ENCODE results near the gene PLLP.

DNA sequence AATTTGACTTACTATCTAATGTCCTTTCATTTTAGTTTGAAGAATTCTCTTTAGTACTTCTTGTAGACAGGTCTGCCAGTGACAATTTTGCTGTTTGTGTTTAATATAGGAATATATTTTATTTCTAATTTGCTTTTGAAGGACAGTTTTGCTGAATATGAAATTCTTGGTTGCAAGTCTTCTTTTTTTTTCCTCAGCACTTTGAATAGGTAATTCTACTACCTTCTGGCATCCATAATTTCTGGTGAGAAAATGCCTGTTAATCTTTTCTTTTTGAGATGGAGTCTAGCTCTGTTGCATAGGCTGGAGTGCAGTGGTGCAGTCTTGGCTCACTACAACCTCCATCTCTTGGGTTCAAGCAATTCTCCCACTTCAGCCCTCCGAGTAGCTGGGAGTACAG lies 48.9 kb upstream of the PLLP start:
- TF ChIP-seq, protein P1, sequence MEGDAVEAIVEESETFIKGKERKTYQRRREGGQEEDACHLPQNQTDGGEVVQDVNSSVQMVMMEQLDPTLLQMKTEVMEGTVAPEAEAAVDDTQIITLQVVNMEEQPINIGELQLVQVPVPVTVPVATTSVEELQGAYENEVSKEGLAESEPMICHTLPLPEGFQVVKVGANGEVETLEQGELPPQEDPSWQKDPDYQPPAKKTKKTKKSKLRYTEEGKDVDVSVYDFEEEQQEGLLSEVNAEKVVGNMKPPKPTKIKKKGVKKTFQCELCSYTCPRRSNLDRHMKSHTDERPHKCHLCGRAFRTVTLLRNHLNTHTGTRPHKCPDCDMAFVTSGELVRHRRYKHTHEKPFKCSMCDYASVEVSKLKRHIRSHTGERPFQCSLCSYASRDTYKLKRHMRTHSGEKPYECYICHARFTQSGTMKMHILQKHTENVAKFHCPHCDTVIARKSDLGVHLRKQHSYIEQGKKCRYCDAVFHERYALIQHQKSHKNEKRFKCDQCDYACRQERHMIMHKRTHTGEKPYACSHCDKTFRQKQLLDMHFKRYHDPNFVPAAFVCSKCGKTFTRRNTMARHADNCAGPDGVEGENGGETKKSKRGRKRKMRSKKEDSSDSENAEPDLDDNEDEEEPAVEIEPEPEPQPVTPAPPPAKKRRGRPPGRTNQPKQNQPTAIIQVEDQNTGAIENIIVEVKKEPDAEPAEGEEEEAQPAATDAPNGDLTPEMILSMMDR (IDR thresholded peaks at IDR 0.05), result no peak
- no peak for TF ChIP-seq POLR2A (IDR thresholded peaks at IDR 0.05)
